Loucy (cell line): ENCODE measurements around the gene PARP3.

Experiments
- CTCF ChIP-seq: fragments of 200-600 bp; sonication (generic); conservative IDR thresholded peaks from 2 replicates; pipeline ENCODE4 v1.5.1; 2014; ENCODE audit warnings: mild to moderate bottlenecking, antibody characterized with exemption, low read length
- EZH2phosphoT487 ChIP-seq: fragments of 200-600 bp; IDR thresholded peaks from 2 replicates; pipeline ENCODE4 v1.6.1; 2018; ENCODE audit warnings: antibody characterized with exemption, mild to moderate bottlenecking, moderate library complexity, borderline replicate concordance

GRCh38 chr3:51942603-51943450 lies 664 bp downstream of the PARP3 start:
- no peak for TF ChIP-seq CTCF
- no peak for TF ChIP-seq EZH2phosphoT487
